ENCODE results near the gene SPRED2. TPM values are rescaled to one million over a fixed set of nuclear protein-coding genes. Genes with fewer than 3 reads are reported as not detected.

SPRED2 gene
- total RNA-seq, 1 donor from 2014 or later = 55.8 TPM

DNA sequence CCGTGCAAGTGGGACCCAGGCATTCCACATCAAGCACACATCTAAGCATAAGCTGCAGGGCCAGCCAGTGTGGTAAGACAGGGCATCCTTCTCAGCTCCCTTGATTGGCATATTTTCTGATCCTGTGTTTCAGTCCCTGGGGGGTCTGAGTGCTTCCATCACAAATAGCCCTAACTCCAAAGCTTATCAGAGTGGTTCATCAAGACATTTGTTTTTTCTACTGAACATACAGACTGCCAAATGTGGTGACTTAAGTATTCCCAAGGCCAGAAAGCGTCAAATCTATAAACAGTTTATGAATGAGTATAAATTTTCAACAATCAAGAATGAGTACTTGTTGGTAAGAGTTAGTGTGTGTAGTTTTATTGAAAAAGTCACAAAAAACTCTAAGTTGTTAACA, 18.8 kb downstream of the SPRED2 start:
- Mint-ChIP-seq H3K27me3 (ENCODE audit: low read depth) (no peaks in the 10 kb centered on the region), H3K36me3 (ENCODE audit: low read depth) (peaks cover 4% of the 10 kb centered on the region), H3K4me1 (peaks cover 34% of the 10 kb centered on the region), H3K27ac (ENCODE audit: unreplicated experiment) (no peak overlapping the region), H3K4me3 (no peak overlapping the region), H3K9me3 (no peaks in the 10 kb centered on the region)
- no peak for TF ChIP-seq CTCF (conservative IDR thresholded peaks at IDR 0.05)
- DNase-seq (ENCODE audit: low read depth, low spot score) = no peak

- TF ChIP-seq CTCF (conservative IDR thresholded peaks at IDR 0.05) = no peak
- Mint-ChIP-seq H3K4me3 (no peak overlapping the region), H3K36me3 (ENCODE audit: low read depth) (peaks cover 4% of the 10 kb centered on the region), H3K9me3 (no peaks in the 10 kb centered on the region), H3K27ac (ENCODE audit: unreplicated experiment) (no peak overlapping the region), H3K27me3 (ENCODE audit: low read depth) (no peaks in the 10 kb centered on the region), H3K4me1 (peaks cover 32% of the 10 kb centered on the region)
- DNase-seq (ENCODE audit: low read depth, low spot score) = no peak
Measured at GRCh38 chr2:65413106-65413505, 19.3 kb downstream of the SPRED2 start.

- no peak overlapping the region for H3K27ac Mint-ChIP-seq (ENCODE audit: unreplicated experiment)
- no peaks in the 10 kb centered on the region for H3K27me3 Mint-ChIP-seq (ENCODE audit: low read depth)
- DNase-seq (ENCODE audit: low read depth, low spot score) = no peak
- TF ChIP-seq CTCF (conservative IDR thresholded peaks at IDR 0.05) = no peak
- no peak overlapping the region for H3K4me3 Mint-ChIP-seq
- H3K9me3 Mint-ChIP-seq = no peaks in the 10 kb centered on the region
- H3K4me1 Mint-ChIP-seq = peaks cover 32% of the 10 kb centered on the region
- peaks cover 4% of the 10 kb centered on the region for H3K36me3 Mint-ChIP-seq (ENCODE audit: low read depth)
Measured at GRCh38 chr2:65411056-65411795, 21.2 kb downstream of the SPRED2 start.

DNA sequence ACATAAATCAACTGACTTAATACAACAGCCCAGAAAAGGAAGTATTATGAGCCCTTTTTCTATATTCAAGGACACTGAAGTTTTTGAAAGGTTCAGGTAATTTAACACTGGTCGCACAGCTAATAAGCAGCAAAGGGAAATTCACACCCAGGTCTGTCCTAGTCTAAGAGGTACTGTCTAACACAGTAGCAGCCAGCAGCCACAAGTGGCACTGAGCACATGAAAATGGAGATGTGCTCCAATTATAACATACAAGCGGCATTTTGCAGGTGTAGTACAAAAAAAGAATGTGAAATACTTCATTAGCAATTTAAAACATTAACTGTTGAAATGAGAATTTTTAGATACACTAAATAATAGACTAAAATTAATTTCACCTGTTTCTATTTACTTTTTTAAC, 23.4 kb downstream of the SPRED2 start:
- DNase-seq (ENCODE audit: low read depth, low spot score) = no peak
- Mint-ChIP-seq H3K27me3 (ENCODE audit: low read depth) (no peaks in the 10 kb centered on the region), H3K4me1 (peaks cover 45% of the 10 kb centered on the region), H3K4me3 (no peak overlapping the region), H3K9me3 (no peaks in the 10 kb centered on the region), H3K36me3 (ENCODE audit: low read depth) (peaks cover 4% of the 10 kb centered on the region), H3K27ac (ENCODE audit: unreplicated experiment) (no peak overlapping the region)
- TF ChIP-seq CTCF (conservative IDR thresholded peaks at IDR 0.05) = no peak

DNA sequence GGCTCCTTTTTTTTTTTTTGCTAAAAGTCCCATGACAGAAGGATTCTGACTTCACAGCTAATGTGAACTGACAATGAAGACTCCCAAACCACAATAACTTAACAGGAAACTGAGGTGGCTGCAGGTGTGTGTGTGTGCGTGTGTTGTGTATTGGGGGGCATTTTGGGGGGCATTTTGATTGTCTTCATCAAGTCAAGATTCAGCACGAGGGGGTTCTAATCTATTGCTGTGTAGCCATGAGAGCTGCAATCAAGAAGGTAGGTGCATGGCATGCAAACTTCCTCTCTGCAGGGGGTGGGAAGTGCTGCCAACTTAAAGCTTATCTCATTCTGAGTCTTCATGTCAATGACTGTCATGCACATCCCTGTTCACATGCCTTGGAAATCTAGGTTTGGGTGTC, 25.2 kb downstream of the SPRED2 start:
- no peak for TF ChIP-seq CTCF (conservative IDR thresholded peaks at IDR 0.05)
- Mint-ChIP-seq H3K4me3 (no peak overlapping the region), H3K27ac (ENCODE audit: unreplicated experiment) (no peak overlapping the region), H3K36me3 (ENCODE audit: low read depth) (peaks cover 4% of the 10 kb centered on the region), H3K9me3 (no peaks in the 10 kb centered on the region), H3K27me3 (ENCODE audit: low read depth) (no peaks in the 10 kb centered on the region), H3K4me1 (peaks cover 38% of the 10 kb centered on the region)
- no peak for DNase-seq (ENCODE audit: low read depth, low spot score)
